Stimulated activated CD4-positive, alpha-beta T cell treated with anti-CD3 and anti-CD28 coated beads, Interleukin-2, amount 100 ng/mL, for 48 hours (primary cell): Measurements from ENCODE around the gene NCAM2.
A peak's percentile ranks its signal among the peaks of the same experiment; 100 is the strongest.

Source experiments
- DNase-seq, 2 donors: peaks; one replicate each; pipeline ENCODE4 v3.0.0-alpha.2; 2020

Gene NCAM2

GRCh38 chr21:20997636-20998455, at the start of gene NCAM2:
Gene NCAM2 (plus strand): TSS chr21:20998409.
- peak; percentile 36 to 61 for DNase-seq

GRCh38 chr21:20949884-20950283, 48.3 kb upstream of the NCAM2 start:
- DNase-seq: no peak

GRCh38 chr21:20965816-20966215, 32.4 kb upstream of the NCAM2 start:
- DNase-seq: no peak

GRCh38 chr21:20968391-20968790, 29.8 kb upstream of the NCAM2 start:
- no peak for DNase-seq

GRCh38 chr21:20970691-20971090, 27.5 kb upstream of the NCAM2 start:
- DNase-seq: no peak

GRCh38 chr21:20971296-20971921, 26.8 kb upstream of the NCAM2 start:
- DNase-seq: peak; percentile 4 to 11

GRCh38 chr21:20994790-20995189, 3.4 kb upstream of the NCAM2 start:
- no peak for DNase-seq

- no peak for DNase-seq
Observed at GRCh38 chr21:20996421-20997310, 1.5 kb upstream of the NCAM2 start.

- no peak for DNase-seq
Observed at GRCh38 chr21:20997311-20997635, 936 bp upstream of the NCAM2 start.

- DNase-seq: no peak
Observed at GRCh38 chr21:20998456-20998789, 214 bp downstream of the NCAM2 start.

GRCh38 chr21:20998886-20999285, 677 bp downstream of the NCAM2 start:
- no peak for DNase-seq

- peak in 1 of 2 donors; percentile 54 for DNase-seq
Observed at GRCh38 chr21:20999659-21000058, 1.4 kb downstream of the NCAM2 start.

GRCh38 chr21:21000591-21001175, 2.5 kb downstream of the NCAM2 start:
- no peak for DNase-seq

- no peak for DNase-seq
Observed at GRCh38 chr21:21001591-21002100, 3.4 kb downstream of the NCAM2 start.

- no peak for DNase-seq
Observed at GRCh38 chr21:21002153-21002552, 3.9 kb downstream of the NCAM2 start.

- no peak for DNase-seq
Observed at GRCh38 chr21:21003701-21004100, 5.5 kb downstream of the NCAM2 start.

GRCh38 chr21:21007606-21008005, 9.4 kb downstream of the NCAM2 start:
- DNase-seq: no peak

- DNase-seq: no peak
Observed at GRCh38 chr21:21010228-21010627, 12.0 kb downstream of the NCAM2 start.

- no peak for DNase-seq
Observed at GRCh38 chr21:21010698-21011097, 12.5 kb downstream of the NCAM2 start.

- DNase-seq: no peak
Observed at GRCh38 chr21:21018821-21019220, 20.6 kb downstream of the NCAM2 start.

GRCh38 chr21:21019681-21020080, 21.5 kb downstream of the NCAM2 start:
- no peak for DNase-seq

- DNase-seq: no peak
Observed at GRCh38 chr21:21025742-21026141, 27.5 kb downstream of the NCAM2 start.

- no peak for DNase-seq
Observed at GRCh38 chr21:21028275-21028820, 30.1 kb downstream of the NCAM2 start.
